ELF-1 (cell line): ENCODE results near the gene FRMD3.
A peak's percentile ranks its signal among the peaks of the same experiment; 100 is the strongest.

Source experiments
- DNase-seq: peaks from one replicate; pipeline ENCODE4 v3.0.0-alpha.2; 2016; ENCODE audit warnings: low read depth, low spot score

Gene FRMD3

DNA sequence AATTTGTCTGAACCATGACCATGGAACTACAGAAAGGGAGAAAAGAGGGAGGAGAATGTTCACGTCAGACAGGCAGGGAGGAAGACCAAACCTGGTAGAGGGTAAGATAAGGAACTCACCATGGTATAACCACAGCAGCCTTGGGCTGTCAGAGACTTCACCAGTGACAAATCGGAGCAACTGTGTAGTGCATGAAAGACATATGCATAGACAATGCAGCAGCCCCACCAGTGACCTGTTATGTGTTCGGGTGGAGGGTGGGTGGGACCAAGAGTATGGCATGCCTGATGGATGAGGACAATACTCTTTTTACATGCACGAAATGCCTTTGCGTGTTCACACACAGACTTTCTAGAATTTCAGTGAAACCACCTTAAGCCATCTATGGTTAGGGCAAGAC is 253.5 kb downstream of the FRMD3 start:
- no peak for DNase-seq

DNA sequence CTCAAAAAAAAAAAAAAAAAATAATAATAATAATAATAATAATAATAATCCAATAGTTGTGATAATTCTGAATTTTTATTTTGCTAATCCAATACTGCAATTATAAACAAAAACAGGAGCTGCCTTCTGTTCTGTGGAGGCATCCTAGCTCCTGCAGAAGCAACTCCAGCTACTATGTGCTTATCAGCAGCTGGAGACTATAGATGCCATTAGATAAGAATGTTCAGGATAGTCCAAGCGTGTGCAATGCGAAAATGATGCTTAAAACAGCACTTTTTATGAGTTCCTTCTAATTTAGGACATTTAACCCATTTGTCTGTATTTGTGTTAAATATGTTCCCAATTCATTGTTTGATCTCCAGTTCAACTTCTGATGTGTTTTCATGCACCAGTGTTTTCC is 254.7 kb downstream of the FRMD3 start:
- DNase-seq = no peak

DNA sequence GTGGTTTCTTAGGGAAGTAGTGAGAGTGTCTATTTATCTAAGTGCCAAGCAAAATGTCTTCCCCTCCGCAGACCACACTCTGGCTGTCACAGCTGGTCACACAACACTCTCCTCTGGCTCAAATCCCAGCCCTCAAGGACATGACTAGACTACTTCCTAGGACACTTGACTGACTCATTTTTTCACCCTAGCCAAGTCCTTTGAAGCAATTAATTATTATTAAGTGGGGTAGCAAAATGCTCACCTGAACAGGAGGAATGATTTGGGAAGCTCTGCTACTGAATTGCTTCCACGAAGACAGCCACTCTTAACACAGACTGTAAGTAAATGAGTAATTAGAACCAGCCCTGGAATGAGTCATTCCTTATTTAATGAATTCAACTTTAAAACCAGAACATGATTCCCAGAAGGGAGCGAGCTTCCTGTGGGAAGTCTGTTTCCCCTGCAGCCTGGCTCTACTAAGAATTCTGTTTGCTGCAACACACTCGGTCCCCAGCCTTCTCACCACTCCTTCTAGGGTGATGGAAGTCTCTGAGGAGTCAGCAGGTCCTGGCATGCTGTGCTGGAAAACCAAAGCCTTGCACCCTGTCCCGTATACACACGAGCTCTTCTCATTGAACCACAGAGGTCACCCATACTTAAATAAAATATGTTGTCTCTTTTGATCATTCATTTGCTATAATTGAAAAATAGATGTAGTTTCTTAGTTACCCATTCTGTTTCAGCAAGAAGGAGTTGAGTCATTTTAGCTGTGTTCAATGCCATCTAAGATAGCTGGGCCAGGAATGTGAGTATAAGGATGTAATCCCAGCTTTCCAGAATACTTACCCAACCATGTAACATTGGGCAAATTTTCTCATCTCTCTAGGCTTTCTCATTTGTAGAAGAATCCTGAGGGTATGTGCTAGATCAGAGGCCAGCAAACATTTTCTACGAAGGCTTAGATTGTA is 256.6 kb downstream of the FRMD3 start:
- DNase-seq = no peak

DNA sequence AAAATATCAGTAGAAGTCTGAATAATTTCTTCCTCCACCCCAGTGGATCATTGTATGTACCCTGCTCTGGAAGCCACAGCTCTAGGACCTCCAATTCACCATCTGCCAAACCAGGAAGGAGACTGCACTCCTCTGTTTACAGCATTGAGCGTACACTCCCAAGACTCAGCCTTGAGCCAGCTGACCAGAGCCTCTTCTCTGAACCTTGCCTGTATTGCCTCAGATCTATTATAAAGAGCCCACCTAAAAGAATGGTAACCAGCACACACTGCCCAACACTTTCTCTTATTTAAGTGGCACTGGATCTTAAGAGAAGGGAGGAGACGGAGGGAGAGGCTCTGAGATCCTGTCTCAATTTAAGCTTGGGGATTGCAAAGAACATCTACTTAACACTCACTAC is 257.4 kb downstream of the FRMD3 start:
- no peak for DNase-seq

DNA sequence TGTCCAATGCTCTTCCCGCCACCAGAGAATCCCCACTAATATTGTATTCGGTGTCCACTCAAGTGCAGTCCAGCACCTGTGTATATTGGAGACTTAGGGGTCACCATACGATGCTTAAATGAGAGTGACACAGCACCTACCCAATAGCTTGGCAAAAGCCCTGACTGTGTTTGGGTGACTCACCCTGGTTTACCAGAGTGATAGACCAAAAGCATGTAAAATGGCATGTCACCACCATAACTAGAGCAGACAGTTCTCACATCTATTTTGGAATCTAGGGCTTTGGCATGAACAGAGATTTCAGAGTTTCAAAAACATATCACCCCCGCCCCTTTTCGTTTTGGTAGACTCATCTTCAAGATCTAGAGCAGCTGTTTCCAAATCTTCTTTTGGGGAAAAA is 257.9 kb downstream of the FRMD3 start:
- no peak for DNase-seq

DNA sequence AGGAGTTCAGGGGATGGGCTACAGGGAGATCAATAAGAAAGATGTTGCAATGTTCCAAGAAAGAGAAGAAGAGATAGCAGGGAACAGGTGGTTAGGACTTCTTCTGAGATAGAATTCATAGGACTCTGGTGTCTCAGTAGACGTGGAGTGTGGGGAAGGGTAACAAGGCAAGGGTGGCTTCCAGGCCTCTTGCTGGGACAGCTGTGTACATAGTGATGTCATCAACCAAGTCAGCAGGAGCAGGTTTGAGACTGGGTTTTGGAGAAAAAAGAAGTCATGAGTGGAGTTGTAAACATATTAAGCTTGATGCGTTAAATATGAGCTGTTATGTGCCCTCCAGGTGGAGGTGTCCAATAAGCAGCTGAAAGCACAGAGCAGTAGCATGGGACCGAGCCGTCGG is 263.4 kb downstream of the FRMD3 start:
- no peak for DNase-seq

DNA sequence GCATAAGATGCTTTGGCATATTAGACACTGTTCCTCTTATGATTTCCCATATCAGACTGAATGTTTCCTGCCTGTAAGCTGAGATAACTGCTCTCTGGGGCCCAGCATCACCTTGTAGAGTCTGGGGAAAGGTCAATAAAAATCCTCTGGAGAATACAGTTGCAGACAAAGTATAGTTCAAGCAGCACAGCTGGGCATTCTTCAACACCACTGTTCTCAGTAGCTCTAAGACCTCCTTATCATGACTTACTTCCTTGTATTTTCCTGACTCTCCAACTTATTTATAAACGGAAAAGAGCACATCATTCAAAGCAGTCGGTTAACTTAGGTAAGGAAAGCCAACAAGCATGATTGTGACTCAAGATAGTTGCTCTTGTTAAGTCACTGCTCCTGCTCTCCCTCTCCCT is 266.5 kb downstream of the FRMD3 start:
- DNase-seq = no peak

DNA sequence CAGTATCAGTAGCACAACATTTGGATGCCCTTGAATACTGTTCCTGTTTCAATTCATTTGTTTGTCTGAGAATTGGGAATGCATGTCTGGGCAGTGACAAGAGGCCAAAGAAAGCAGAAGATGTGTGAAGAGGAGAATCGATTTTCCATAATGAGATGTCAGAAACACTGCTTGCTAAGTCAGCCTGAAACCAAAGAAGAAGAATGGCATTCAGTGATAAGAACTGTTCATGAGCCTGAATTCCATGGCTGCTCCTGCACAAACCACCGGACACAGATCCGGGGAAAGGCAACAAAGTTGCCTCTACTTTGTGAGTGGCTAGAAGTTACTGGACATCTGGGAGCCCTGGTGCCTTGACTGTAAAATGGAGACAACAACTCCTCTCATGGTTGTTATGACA is 268.1 kb downstream of the FRMD3 start:
- DNase-seq = no peak

DNA sequence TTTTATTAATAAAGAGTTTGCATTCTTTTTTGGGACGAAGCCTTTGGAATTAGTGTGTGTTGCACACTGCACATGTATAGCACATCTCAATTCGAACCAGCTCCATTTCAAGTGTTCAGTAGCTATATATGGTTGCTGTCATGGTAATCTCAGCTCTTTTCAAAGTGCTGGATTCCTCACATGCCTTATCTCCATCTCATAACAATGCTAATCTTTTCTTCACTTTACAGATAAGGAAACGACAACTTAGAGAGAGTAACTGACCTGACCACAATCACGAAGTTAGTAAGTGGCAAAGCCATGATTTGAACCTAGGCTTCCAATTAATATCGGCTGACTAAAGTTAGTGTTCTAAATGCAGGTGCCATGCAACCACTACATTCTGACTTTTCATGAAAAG is 270.5 kb downstream of the FRMD3 start:
- DNase-seq = no peak

DNA sequence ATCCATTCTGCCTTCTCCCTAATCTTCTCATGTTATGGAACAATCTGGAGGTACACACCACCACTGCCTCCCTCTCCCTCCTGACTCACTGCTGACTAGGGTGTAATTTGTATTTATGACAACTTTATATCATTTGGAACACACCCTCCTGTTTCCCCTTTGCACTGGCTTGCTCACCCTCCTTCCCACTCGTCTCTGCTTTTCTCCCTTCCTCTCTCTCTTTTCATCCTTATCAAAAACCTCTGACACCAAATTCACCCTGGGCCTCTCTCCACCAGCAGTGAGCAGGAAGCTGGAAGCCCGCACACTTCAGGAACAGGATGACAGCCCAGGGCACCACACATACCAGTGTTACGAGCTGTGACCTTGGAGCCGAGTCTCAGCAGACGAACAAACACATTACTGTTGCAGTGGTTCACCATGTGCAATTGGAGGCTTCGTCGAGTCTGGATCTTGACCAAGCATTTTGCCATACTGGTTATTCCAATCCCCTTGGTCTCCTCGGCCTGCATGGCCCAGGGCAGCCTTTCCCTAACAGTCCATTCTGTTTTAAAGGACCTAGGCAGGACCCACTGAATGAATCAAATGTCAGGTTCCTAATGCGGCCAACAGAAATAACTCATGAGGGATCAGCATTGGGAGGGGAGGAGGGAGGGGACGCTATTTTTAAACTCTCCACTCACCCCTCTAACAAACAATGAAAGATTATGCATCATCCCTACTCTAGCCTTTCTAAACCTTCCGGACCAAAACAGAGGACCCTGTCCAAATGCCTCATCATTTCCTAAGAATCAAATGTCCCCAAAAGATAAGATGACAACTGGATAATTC is 271.3 kb downstream of the FRMD3 start:
- no peak for DNase-seq

DNA sequence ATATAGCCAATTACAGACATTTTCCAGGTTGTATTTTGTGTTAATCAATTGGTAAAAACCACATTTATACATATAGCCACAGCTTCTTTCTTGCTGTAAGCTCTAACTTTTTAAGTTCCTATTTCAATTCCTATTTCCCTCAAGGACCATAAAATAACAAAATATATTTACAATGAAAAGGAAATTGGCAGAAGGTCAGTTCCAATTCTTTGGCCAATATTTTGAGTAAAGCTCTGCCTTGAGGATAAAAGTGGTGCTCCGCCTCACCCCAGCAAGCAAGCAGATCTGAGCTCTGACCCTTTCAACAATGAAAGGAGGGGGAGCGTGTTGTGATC is 271.9 kb downstream of the FRMD3 start:
- DNase-seq = no peak

DNA sequence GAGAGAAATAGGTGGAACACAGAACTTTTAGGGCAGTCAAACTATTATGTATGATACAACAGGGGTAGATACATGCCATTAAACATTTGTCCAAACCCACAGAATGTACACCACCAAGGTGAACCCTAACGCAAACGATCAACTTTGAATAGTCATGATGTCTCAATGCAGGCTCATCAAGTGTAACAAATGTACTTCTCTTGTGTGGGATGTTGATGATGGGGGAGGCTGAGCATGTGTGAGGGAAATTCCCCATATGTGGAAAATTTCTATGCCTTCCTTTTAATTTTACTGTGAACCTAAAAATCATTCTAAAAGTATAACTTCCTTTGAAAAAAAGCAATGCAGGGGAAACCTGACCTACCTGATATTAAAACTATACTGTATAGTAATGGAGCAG is 273.9 kb downstream of the FRMD3 start:
- no peak for DNase-seq

DNA sequence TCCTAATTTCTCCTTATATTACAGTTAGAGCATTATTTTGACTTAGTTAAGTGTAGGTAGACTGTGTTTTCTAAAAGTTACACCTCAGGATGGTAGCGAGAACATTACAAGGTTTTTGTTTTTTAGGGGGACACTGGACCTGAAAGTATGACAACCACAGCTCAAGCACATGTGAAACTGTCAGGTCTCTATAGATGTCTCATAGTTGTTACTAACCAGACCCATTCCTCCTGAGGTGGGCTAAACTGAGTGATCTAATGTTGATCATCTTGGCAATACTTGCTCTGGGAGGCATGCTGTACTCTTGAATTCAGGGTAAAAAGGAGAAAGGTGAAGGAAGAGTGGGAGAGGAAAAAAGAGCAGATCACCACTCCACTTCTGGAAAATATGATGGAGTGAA is 278.6 kb downstream of the FRMD3 start:
- DNase-seq = no peak

DNA sequence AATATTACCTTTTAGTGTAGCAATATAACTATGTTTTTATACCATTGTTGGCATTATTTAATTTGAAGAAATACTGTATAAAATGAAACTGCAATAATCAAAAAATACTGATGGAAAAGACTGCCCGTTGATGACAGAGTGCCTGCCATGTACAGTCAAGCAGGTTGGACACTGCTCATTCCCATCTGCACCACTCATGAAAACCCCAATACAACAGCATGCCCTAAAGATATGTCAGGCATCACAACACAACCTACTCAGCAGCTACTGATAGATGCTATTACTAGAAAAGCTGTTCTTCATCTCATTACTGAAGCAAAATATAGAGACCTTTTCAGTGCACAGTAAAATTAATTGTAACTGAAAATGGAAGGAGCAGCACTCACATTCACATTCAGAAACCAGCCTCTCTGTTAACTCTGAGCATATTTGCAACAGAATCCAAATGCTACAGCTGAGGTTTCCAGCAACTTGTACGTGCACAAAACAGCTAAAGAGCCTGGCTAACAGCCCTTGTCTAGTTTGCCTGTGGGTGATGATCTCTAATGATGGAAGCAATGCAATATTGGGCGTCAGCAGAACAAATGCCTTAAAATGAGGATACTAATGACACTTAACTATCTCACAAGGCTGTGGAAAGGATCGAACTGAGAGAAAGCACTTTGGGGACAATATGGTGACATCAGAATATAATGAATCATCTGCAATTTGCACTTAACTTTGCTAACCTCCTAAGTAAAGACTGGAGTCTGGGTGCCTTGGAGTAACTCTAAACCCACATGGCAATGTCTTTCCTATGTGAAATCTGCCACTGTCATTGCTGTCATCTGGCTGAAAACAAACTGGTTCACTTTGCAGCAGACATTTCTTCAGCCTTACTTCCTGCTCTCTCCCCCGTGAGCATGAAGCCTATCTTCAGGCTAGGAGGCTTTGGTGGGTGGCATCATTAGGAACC is 280.0 kb downstream of the FRMD3 start:
- DNase-seq = no peak

DNA sequence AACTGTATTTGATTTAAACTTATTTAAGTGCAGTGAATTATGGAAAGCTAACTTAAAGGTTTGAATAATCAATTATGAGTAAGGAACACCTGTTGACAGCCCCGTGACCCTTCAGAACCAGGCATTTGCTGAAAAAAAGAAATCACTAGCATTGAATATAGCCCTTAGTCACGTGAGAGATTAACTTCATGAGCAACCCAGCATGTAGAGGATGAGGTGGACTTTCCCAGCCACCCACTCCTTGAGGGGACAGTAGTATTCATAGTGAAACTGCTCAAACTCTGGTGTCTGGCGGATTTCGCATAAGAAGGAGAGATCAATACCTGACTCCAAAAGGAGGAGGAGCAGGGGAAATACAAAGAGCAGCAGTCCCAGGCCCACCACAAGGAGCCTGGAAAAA is 290.5 kb downstream of the FRMD3 start:
- DNase-seq = no peak

DNA sequence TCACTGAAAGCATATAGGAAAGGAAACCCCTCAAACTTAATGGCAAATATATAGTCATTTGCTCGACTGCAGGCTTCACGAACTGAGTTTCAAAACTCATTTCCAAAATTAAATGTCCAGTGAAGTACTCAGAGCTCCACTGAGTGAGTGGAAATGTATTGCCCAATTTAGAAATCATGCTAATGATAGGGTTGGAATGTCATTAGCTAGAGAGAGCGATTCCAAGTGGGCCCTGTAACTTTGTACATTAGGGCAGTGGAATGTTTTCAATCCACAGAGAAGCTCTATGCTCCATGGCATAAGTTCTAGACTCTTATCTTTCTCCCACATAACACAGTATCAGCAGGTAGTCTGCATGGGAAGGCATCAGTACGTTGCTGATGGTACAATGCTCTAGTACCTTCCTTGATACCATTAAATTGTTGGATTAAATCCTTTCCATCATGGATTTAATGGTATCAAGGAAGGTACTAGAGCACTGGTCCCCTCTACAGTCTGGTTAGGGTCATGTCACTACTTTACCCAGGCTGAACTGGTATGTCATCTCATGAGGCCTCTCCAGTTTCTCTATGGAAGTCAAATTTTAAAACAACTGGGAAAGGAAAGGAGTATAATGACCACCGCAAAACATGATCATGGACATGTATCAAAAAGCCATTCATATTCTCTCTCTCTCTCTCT is 292.1 kb downstream of the FRMD3 start:
- DNase-seq = no peak

DNA sequence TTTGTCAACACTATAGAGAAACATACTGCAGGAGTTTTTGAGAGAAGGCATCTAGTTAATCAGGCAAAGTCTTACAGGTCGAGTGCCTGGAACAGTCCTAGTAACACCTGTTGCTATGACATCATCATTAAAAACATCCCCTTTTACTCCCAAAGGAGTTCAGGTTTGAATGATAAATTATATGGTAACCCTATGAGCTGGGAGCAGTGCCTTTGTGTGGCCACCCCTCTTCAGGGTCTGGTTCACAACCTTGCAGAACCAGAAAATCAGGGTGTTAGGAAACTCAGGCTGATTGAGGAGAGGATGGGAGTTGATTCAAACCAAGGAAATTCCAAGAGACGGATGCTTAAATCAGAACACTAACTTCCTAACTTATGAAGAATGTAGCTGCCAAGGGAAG is 296.1 kb downstream of the FRMD3 start:
- DNase-seq = peak; percentile 12

DNA sequence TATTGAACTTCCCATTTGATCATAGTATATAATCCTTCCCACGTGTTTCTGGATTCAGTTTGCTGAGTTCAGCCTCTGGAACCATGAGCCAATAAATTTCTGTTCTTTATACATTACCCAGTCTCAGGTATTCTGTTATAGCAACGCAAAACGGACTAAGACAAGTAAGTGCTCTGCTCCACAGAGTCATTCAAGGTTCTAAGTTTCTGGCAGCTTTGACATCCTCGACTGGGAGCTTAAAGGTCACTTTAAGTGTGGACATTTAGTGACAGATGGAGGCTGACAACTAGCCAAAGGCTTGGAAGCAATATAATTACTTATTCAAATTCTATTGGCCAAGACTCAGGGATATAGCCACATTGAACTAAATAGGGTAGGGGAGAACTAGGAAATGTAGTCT is 297.5 kb downstream of the FRMD3 start:
- no peak for DNase-seq

DNA sequence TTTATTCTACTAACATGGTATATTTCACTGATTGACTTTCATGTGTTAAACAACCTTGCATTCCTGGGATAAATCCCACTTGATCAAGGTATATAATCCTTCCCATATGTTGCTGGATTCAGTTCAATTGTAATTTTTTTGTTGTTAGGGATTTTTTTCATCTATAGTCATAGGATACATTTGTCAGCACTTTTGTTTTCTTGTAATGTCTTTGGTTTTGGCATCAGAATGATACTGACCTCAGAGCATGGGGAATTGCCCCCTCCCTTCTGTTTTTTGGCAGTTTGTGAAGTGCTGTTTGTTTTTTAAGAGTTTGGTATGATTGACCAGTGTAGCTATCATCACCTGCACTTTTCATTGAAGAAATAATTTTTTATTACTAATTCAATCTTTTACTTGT is 298.5 kb downstream of the FRMD3 start:
- DNase-seq = no peak

DNA sequence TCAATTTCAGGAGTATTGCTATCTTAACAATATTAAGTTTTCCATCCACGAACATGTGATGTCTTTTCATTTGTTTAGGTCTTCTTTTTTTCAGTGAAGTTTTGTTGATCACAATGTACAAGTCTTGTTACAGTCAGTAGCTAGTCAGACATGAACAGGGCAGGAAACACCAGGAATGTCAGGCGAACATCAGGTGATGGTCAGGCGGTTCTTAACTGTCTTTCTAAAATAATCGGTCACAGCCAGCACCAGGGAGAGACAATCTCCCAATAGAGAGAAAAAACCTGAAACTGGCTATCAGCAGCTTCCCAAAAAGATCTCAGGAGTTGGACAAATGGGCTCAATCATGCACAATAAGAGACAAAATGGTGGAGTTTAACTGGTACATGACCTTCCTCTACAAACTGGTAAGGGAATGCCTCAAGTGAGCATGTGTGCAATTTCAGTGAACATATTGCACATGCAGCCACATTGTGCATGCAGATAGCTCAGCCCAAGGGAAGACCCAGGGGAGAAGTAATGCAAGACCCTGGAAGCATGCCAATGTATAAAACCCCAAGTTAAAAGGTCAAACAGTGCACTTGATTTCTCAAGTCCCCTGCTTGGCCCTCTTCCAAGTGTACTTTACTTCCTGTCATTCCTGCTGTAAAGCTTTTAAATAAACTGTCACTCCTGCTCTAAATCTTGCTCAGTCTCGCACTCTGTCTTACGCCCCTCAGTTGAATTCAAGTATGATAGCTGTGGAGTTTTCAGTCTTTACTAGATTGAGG is 299.1 kb downstream of the FRMD3 start:
- DNase-seq = no peak
